Heart left ventricle (tissue), 16 donors: ENCODE measurements around the gene REXO2. TPM values are rescaled to one million over a fixed set of nuclear protein-coding genes. Genes with fewer than 3 reads are reported as not detected.

Experiments used
- ATAC-seq, 4 donors: fragments of 200-7000 bp; cut with Tn5 transposase; one replicate each; pipeline ENCODE4 v1.9.1; 2020 to 2022; ENCODE audit warnings: moderate library complexity in 4 of 4, mild to moderate bottlenecking in 3 of 4, moderate number of reproducible peaks in 1 of 4
- DNase-seq, 5 donors: peaks; one replicate each; pipeline ENCODE4 v3.0.0-alpha.2; 2020
- H3K27ac ChIP-seq, 12 donors: fragments of 200-600 bp; sonication (generic) in 4 of 12; one replicate each; pipeline versions ENCODE4 v1.5.0 to v1.8.0; 2016 to 2022; ENCODE audit warnings: mild to moderate bottlenecking in 2 of 12
- H3K27me3 ChIP-seq, 9 donors: fragments of 200-600 bp; sonication (generic) in 2 of 9; one replicate each; pipeline versions ENCODE4 v1.5.1 to v1.8.0; 2016 to 2022; ENCODE audit warnings: mild to moderate bottlenecking in 3 of 9
- H3K36me3 ChIP-seq, 9 donors: fragments of 200-600 bp; sonication (generic) in 2 of 9; one replicate each; pipeline versions ENCODE4 v1.5.0 to v1.8.0; 2018 to 2022; ENCODE audit warnings: mild to moderate bottlenecking in 2 of 9
- H3K4me1 ChIP-seq, 12 donors: fragments of 200-600 bp; sonication (generic) in 4 of 12; one replicate each; pipeline versions ENCODE4 v1.5.0 to v1.8.0; 2016 to 2022; ENCODE audit warnings: mild to moderate bottlenecking in 3 of 12
- H3K4me3 ChIP-seq, 12 donors: fragments of 200-600 bp; sonication (generic) in 4 of 12; one replicate each; pipeline versions ENCODE4 v1.5.0 to v1.8.0; 2017 to 2022; ENCODE audit warnings: mild to moderate bottlenecking in 9 of 12, moderate library complexity in 4 of 12
- H3K9me3 ChIP-seq, 12 donors: fragments of 200-600 bp; sonication (generic) in 4 of 12; one replicate each; pipeline versions ENCODE4 v1.5.0 to v1.8.0; 2016 to 2022; ENCODE audit warnings: mild to moderate bottlenecking in 1 of 12
- POLR2A ChIP-seq, 2 donors: fragments of 450-650 bp; IDR thresholded peaks; one replicate each; pipeline ENCODE4 v1.6.1; 2017; ENCODE audit warnings: antibody characterized with exemption in 2 of 2, mild to moderate bottlenecking in 2 of 2, moderate library complexity in 2 of 2
- WGBS, 4 donors: extraction: QIAGEN DNeasy Blood & Tissue Kit in 2 of 4; methylation state at CpG; one replicate each; pipeline versions ENCODE4 v1.1.5 to v1.1.7; 2013 to 2018; 5-methylcytosine and 5-hydroxymethylcytosine counted together
- intact Hi-C, 10 donors: fragments of 100-400 bp; cut with DNase I; formaldehyde crosslinking; loops; one replicate each; pipeline versions ENCODE4 v1.11.1 to v1.14.2; 2022
- polyA plus RNA-seq, 2 donors: library from polyadenylated mRNA; stranded (reverse); fragments of 200-250 nt; gene quantifications; one replicate each; pipeline ENCODE4 v1.2.3, GENCODE V29; 2013
- total RNA-seq, 9 donors: library from RNA; depleted of rRNA in 2 of 9; stranded (reverse); fragments of >200 nt in 2 of 9; fragmentation: NEBNext Ultra II Directional in 3 of 9; extraction: Animal tissue kit (Norgen Biotek cat#: 25700) in 3 of 9; gene quantifications; one replicate each; pipeline versions ENCODE4 v1.1.0 to v1.2.4, GENCODE V29; 2016 to 2023
- TF ChIP-seq, protein P1 (sequence below), 12 donors: fragments of 200-600 bp; sonication (generic) in 4 of 12; IDR thresholded peaks; one replicate each; pipeline versions ENCODE4 v1.5.0 to v1.8.0; 2018 to 2022; ENCODE audit warnings: antibody characterized with exemption in 12 of 12, mild to moderate bottlenecking in 5 of 12
- donor health status: ischemic (EF 13 %, LVEDD 7.1; RV severe dilation, severe dysfunction).
- donor health status: healthy with polysubstance abuse.
- donor health status: DM: no; HTN: yes; CAD: no.
- donor health status: DM: no; HTN: no; CAD: no.
- donor health status: ischemic (EF 25% LVEDD 6.9; RV normal size, moderate dysfunction).
- donor health status: ischemic (EF 25% LVEDD 5.7; RV mildly dilated, moderate dysfunction).
- donor health status: healthy.
- donor health status: DM: yes; HTN: yes; CAD: no.
- donor health status: ischemic (EF 35%, LVEDD 5.7; RV mildly dilated, moderate dysfunction).
- donor health status: nonischemic (EF 11% LVEDD 7.7; RV severe dilation, severe dysfunction).
- donor health status: DM: yes; HTN: yes; CAD: no.
- donor health status: PGD.
- donor health status: ischemic (EF 29% LVEDD 5.4; RV normal size, mild dysfunction).
- donor health status: nonischemic (EF 23%, LVEDD 6.1; RV moderate dilation, normal function).

REXO2 gene
- total and polyA plus RNA-seq, 11 donors = 136 to 235 (median 193) TPM

GRCh38 chr11:114399490-114400215 lies 39.6 kb upstream of the REXO2 start:
- peaks cover 0 to 19% (median 8%) of the 10 kb centered on the region in 9 donors for H3K36me3 ChIP-seq
- TF ChIP-seq, protein P1, sequence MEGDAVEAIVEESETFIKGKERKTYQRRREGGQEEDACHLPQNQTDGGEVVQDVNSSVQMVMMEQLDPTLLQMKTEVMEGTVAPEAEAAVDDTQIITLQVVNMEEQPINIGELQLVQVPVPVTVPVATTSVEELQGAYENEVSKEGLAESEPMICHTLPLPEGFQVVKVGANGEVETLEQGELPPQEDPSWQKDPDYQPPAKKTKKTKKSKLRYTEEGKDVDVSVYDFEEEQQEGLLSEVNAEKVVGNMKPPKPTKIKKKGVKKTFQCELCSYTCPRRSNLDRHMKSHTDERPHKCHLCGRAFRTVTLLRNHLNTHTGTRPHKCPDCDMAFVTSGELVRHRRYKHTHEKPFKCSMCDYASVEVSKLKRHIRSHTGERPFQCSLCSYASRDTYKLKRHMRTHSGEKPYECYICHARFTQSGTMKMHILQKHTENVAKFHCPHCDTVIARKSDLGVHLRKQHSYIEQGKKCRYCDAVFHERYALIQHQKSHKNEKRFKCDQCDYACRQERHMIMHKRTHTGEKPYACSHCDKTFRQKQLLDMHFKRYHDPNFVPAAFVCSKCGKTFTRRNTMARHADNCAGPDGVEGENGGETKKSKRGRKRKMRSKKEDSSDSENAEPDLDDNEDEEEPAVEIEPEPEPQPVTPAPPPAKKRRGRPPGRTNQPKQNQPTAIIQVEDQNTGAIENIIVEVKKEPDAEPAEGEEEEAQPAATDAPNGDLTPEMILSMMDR (IDR thresholded peaks at IDR 0.05) = no peak
- no peaks in the 10 kb centered on the region for H3K9me3 ChIP-seq
- DNase-seq (no peak), ATAC-seq (peak; percentile 42 to 68 (median 65))
- intact Hi-C loops = loop anchor here (1.0 to 10.0 kb wide), 11 partner anchors 38 to 115 kb away; partner anchors contain the start of genes REXO2 (in 7 of the 10) and NNMT (in 2 of the 10)
- H3K27me3 ChIP-seq = no peaks in the 10 kb centered on the region
- peaks cover 0 to 62% (median 46%) of the 10 kb centered on the region in 12 donors for H3K4me1 ChIP-seq
- H3K4me3 ChIP-seq = peak overlapping the region; percentile 63 to 94 (median 76)
- 3 to 5% (median 4%) methylated on average over 21 to 29 of the region's 29 CpGs for WGBS, 4 donors
- H3K27ac ChIP-seq = peak overlapping the region; percentile 89 to 100 (median 98)

DNA sequence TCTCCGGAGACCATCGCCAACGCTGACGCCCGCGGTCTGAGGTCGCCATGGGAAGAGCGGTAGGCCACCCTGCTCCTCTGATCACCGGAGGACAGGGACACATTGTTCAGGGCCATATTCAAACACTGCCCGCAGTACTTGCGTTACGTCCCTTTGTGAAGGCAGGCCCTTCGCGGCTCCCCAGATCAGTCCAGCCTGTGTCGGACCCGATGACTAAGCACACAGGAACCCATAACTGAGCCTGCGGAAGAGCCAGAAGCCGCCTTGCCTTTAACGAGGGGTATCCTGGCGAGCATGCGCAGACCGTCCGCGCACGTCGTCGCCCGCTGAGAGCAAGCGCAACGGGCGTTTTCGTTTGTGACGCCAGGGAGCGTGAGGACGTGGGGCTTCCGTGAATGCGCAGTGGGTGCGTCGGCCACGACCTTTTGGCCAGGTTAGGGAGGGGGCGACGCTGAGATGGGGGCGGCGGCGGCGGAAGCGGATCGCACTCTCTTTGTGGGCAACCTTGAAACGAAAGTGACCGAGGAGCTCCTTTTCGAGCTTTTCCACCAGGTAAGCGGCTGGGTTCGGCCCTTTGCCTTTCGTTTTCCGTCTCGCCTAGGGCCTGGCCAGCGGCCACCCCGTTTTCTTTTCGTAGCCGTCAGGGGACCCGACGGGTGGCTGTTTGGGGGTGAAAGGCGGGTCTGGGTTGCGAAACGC lies 38.9 kb upstream of the REXO2 start, which contains the start of the genes C11orf71 and RBM7:
TSS of gene C11orf71 (minus strand) at position 296 of the 699 bp plus-strand sequence. CDS start at position 116, 180 bp downstream.
TSS of gene RBM7 (plus strand) at position 451 of the 699 bp plus-strand sequence. CDS start at position 457, 6 bp downstream.
- H3K36me3 ChIP-seq = peaks cover 0 to 26% (median 10%) of the 10 kb centered on the region in 9 donors
- intact Hi-C loops = loop anchor here in 9 of 10 donors (1.0 to 10.0 kb wide), 8 partner anchors 37 to 116 kb away; partner anchors contain the start of genes REXO2 (in 7 of the 9) and NNMT (in 2 of the 9)
- TF ChIP-seq POLR2A (IDR thresholded peaks at IDR 0.05) = peak in 1 of 2 donors; percentile 92
- TF ChIP-seq, protein P1 (IDR thresholded peaks at IDR 0.05) = peak in 2 of 12 donors; percentile 12 to 13
- H3K27me3 ChIP-seq = no peaks in the 10 kb centered on the region
- WGBS, 4 donors = 0 to 1% (median 0%) methylated on average over 43 to 65 of the region's 65 CpGs
- peaks cover 0 to 69% (median 53%) of the 10 kb centered on the region in 12 donors for H3K4me1 ChIP-seq
- ATAC-seq = peak; percentile 97 to 99 (median 98)
- H3K27ac ChIP-seq = peak within 1 kb of the TSS; percentile 89 to 100 (median 98)
- DNase-seq = peak; percentile 98 to 100 (median 99)
- peak within 1 kb of the TSS; percentile 63 to 94 (median 76) for H3K4me3 ChIP-seq
- no peaks in the 10 kb centered on the region for H3K9me3 ChIP-seq

GRCh38 chr11:114400915-114401223 lies 38.4 kb upstream of the REXO2 start:
- TF ChIP-seq, protein P1 (IDR thresholded peaks at IDR 0.05) = peak in 1 of 12 donors; percentile 4
- no peak for TF ChIP-seq POLR2A (IDR thresholded peaks at IDR 0.05)
- Histone ChIP-seq H3K4me1 (peaks cover 0 to 74% (median 55%) of the 10 kb centered on the region in 12 donors), H3K36me3 (peaks cover 0 to 31% (median 15%) of the 10 kb centered on the region in 9 donors), H3K4me3 (peak overlapping the region; percentile 63 to 94 (median 76)), H3K27me3 (no peaks in the 10 kb centered on the region), H3K9me3 (no peaks in the 10 kb centered on the region), H3K27ac (peak overlapping the region; percentile 89 to 100 (median 98))
- ATAC-seq (no peak), DNase-seq (no peak)
- intact Hi-C loops = loop anchor here in 9 of 10 donors (1.0 to 10.0 kb wide), 9 partner anchors 36 to 116 kb away; partner anchors contain the start of genes REXO2 (in 8 of the 9) and NNMT (in 2 of the 9)
- WGBS, 4 donors = 0 to 1% (median 0%) methylated on average over 6 to 8 of the region's 8 CpGs
